A172 (cell line): ENCODE measurements around the gene OR7G2. TPM values are rescaled to one million over a fixed set of nuclear protein-coding genes. Genes with fewer than 3 reads are reported as not detected.
"Not testable (repeated sequence)": the region's sequence is repeated elsewhere in the genome, so short reads cannot be mapped to it uniquely, and the experiment has no call there.

ENCODE experiments used
- DNase-seq: peaks from one replicate; pipeline ENCODE4 v3.0.0-alpha.2; 2015; ENCODE audit warnings: low spot score
- total RNA-seq: library from RNA; depleted of rRNA; stranded (reverse); fragments of >200 nt; shearing (Covaris generic); gene quantifications from 2 replicates; pipeline ENCODE4 v1.2.3, GENCODE V29; 2014; rRNA removed

OR7G2 gene
- total RNA-seq, 1 experiment from 2014 or later: not detected

GRCh38 chr19:9073806-9074205, 33.5 kb downstream of the OR7G2 start:
- no peak for DNase-seq

- DNase-seq: not testable (repeated sequence)
These were observed 35.6 kb downstream of the OR7G2 start for GRCh38 chr19:9071720-9072119.

- peak; percentile 60 for DNase-seq
These were observed 37.2 kb downstream of the OR7G2 start for GRCh38 chr19:9070066-9070465.

GRCh38 chr19:9065457-9066014, 41.7 kb downstream of the OR7G2 start:
- no peak for DNase-seq

GRCh38 chr19:9061879-9062278, 45.4 kb downstream of the OR7G2 start:
- DNase-seq: peak; percentile 27

GRCh38 chr19:9060564-9061340, 46.5 kb downstream of the OR7G2 start:
- no peak for DNase-seq

GRCh38 chr19:9058905-9059667, 48.2 kb downstream of the OR7G2 start:
- DNase-seq: peak; percentile 91

GRCh38 chr19:9057505-9058258, 49.6 kb downstream of the OR7G2 start:
- DNase-seq: no peak

GRCh38 chr19:9056131-9056530, 51.1 kb downstream of the OR7G2 start:
- not testable (repeated sequence) for DNase-seq

- no peak for DNase-seq
These were observed 52.5 kb downstream of the OR7G2 start for GRCh38 chr19:9054765-9055164.

- no peak for DNase-seq
These were observed 53.1 kb downstream of the OR7G2 start for GRCh38 chr19:9054207-9054606.

GRCh38 chr19:9053674-9054073, 53.6 kb downstream of the OR7G2 start:
- DNase-seq: not testable (repeated sequence)

GRCh38 chr19:9052894-9053293, 54.4 kb downstream of the OR7G2 start:
- DNase-seq: no peak

Other genes with a start within 250 kb of the OR7G2 start
- 0.02 TPM in 1 of 2 replicates, not detected in the other for gene MUC16, start 97.1 kb downstream of the OR7G2 start, total RNA-seq
- not detected in 2 replicates for gene OR1M1, start 20.4 kb downstream of the OR7G2 start, total RNA-seq
- gene OR7G1, start 8.3 kb upstream of the OR7G2 start, total RNA-seq: not detected in 2 replicates
- not detected in 2 replicates for gene OR7G3, start 19.5 kb upstream of the OR7G2 start, total RNA-seq
- gene ZNF317, start 32.9 kb upstream of the OR7G2 start, total RNA-seq: 16.4 and 20.1 TPM in 2 replicates
- gene OR7D2, start 71.5 kb upstream of the OR7G2 start, total RNA-seq: not detected in 2 replicates
- gene OR7D4, start 112.1 kb upstream of the OR7G2 start, total RNA-seq: not detected in 2 replicates
- gene OR7E24, start 143.5 kb upstream of the OR7G2 start, total RNA-seq: not detected in 2 replicates
- gene ZNF699, start 202.4 kb upstream of the OR7G2 start, total RNA-seq: 8.9 and 13.8 TPM in 2 replicates
- 16.8 and 19.8 TPM in 2 replicates for gene ZNF559, start 216.7 kb upstream of the OR7G2 start, total RNA-seq